Prostate gland (tissue), 2 donors: ENCODE results near the gene DNAAF5.

Experiments used
- POLR2A ChIP-seq: fragments of 450-650 bp; IDR thresholded peaks from one replicate; pipeline ENCODE4 v1.6.1; 2016; ENCODE audit warnings: antibody characterized with exemption, mild to moderate bottlenecking
- POLR2AphosphoS5 ChIP-seq: sonication (generic); formaldehyde crosslinking; IDR thresholded peaks from one replicate; pipeline ENCODE4 v1.6.1; 2017; ENCODE audit warnings: antibody characterized with exemption
- TF ChIP-seq, protein P1 (sequence below), 4 experiments: fragments of 200-600 bp in 2 of 4; fragments of 450-650 bp in 2 of 4; sonication (generic) in 2 of 4; IDR thresholded peaks; 1 replicate in 3 of 4; 2 replicates in 1 of 4; pipeline ENCODE4 v1.5.1; 2016 to 2019; ENCODE audit warnings: antibody characterized with exemption in 4 of 4, mild to moderate bottlenecking in 2 of 4, moderate library complexity in 2 of 4

DNA sequence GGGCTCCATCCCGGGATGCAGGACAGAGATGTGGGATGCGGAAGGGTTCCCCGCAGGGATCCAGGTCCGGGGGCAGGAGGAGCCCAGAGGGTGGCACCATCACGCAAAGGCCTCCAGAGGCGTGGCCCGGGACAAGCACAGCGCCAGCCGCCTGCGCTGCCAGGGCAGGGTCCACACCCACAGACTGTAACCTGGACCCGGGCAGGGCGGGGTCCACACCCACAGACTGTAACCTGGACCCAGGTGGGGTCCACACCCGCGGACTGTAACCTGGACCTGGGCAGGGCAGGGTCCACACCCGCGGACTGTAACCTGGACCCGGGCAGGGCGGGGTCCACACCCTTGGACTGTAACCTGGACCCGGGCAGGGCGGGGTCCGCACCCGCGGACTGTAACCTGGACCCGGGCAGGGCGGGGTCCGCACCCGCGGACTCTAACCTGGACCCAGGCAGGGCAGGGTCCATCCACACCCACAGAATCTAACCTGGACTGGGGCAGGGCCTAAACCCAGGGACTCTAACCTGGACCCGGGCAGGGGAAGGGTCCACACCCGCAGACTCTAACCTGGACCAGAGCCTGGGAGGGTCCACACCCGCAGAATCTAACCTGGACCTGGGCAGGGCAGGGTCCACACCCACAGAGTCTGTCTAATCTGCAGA lies 68.3 kb downstream of the DNAAF5 start:
- TF ChIP-seq, protein P1, sequence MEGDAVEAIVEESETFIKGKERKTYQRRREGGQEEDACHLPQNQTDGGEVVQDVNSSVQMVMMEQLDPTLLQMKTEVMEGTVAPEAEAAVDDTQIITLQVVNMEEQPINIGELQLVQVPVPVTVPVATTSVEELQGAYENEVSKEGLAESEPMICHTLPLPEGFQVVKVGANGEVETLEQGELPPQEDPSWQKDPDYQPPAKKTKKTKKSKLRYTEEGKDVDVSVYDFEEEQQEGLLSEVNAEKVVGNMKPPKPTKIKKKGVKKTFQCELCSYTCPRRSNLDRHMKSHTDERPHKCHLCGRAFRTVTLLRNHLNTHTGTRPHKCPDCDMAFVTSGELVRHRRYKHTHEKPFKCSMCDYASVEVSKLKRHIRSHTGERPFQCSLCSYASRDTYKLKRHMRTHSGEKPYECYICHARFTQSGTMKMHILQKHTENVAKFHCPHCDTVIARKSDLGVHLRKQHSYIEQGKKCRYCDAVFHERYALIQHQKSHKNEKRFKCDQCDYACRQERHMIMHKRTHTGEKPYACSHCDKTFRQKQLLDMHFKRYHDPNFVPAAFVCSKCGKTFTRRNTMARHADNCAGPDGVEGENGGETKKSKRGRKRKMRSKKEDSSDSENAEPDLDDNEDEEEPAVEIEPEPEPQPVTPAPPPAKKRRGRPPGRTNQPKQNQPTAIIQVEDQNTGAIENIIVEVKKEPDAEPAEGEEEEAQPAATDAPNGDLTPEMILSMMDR (IDR thresholded peaks at IDR 0.05) = no peak
- TF ChIP-seq POLR2A = no peak
- no peak for TF ChIP-seq POLR2AphosphoS5
